Brain microvascular endothelial cell (primary cell): ENCODE data around the gene COL3A1.

ENCODE experiments used
- DNase-seq: peaks from one replicate; pipeline ENCODE4 v3.0.0-alpha.2; 2020
- H3K27ac ChIP-seq: fragments of 250-450 bp; sonication (Bioruptor Pico); 2 replicates; pipeline ENCODE4 v1.5.1; 2020; ENCODE audit warnings: mild to moderate bottlenecking, moderate library complexity
- H3K27me3 ChIP-seq: fragments of 250-450 bp; sonication (Bioruptor Pico); replicated peaks from 2 replicates; pipeline ENCODE4 v1.5.1; 2020; ENCODE audit warnings: mild to moderate bottlenecking
- H3K36me3 ChIP-seq: fragments of 250-450 bp; sonication (Bioruptor Pico); replicated peaks from 2 replicates; pipeline ENCODE4 v1.5.1; 2020; ENCODE audit warnings: mild to moderate bottlenecking
- H3K4me3 ChIP-seq: 2 replicates; pipeline ENCODE4 v1.5.1; 2011; ENCODE audit warnings: low read depth, mild to moderate bottlenecking, control low read depth, low read length, moderate library complexity
- in situ Hi-C: cut with HindIII; loops from 2 replicates; pipeline ENCODE4 v1.10.0; 2017; ENCODE audit warnings: low sequenced_read_pairs, low pct_ligation_motif_present
- TF ChIP-seq, protein P1 (sequence below): IDR thresholded peaks from 2 replicates; pipeline ENCODE4 v1.5.1; 2011; ENCODE audit warnings: low read depth, mild to moderate bottlenecking, moderate library complexity, low read length, control low read depth, inconsistent platforms; ENCODE audit errors: missing control alignments

COL3A1 gene

DNA sequence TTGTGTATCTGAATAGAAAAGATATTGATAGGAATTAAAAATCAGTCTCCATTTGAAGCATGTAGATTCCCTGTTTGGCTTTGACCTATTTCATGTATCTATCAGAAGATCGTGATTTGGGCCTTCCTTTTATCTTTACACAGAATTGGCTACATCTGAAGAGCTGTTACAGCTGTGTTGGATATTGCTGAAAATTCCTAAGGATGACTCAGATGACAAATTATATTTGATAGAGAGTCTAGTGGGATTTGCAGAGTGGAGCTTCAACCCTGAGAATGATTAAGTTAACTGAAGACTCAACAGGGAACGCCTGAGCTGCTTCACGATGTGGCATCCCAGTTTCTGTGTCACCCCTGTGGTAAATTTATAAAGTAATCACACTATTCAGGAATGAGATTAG, 4.9 kb upstream of the COL3A1 start:
- TF ChIP-seq, protein P1, sequence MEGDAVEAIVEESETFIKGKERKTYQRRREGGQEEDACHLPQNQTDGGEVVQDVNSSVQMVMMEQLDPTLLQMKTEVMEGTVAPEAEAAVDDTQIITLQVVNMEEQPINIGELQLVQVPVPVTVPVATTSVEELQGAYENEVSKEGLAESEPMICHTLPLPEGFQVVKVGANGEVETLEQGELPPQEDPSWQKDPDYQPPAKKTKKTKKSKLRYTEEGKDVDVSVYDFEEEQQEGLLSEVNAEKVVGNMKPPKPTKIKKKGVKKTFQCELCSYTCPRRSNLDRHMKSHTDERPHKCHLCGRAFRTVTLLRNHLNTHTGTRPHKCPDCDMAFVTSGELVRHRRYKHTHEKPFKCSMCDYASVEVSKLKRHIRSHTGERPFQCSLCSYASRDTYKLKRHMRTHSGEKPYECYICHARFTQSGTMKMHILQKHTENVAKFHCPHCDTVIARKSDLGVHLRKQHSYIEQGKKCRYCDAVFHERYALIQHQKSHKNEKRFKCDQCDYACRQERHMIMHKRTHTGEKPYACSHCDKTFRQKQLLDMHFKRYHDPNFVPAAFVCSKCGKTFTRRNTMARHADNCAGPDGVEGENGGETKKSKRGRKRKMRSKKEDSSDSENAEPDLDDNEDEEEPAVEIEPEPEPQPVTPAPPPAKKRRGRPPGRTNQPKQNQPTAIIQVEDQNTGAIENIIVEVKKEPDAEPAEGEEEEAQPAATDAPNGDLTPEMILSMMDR: no peak
- Histone ChIP-seq H3K27ac (no peak overlapping the region), H3K27me3 (no peaks in the 10 kb centered on the region), H3K4me3 (no peak overlapping the region), H3K36me3 (no peaks in the 10 kb centered on the region)
- in situ Hi-C loops: no loop called here
- DNase-seq: peak; percentile 53

GRCh38 chr2:188969651-188970050, 4.5 kb upstream of the COL3A1 start:
- Histone ChIP-seq H3K27me3 (no peaks in the 10 kb centered on the region), H3K36me3 (no peaks in the 10 kb centered on the region), H3K27ac (no peak overlapping the region), H3K4me3 (no peak overlapping the region)
- no peak for DNase-seq
- in situ Hi-C loops: no loop called here
- TF ChIP-seq, protein P1: no peak

DNA sequence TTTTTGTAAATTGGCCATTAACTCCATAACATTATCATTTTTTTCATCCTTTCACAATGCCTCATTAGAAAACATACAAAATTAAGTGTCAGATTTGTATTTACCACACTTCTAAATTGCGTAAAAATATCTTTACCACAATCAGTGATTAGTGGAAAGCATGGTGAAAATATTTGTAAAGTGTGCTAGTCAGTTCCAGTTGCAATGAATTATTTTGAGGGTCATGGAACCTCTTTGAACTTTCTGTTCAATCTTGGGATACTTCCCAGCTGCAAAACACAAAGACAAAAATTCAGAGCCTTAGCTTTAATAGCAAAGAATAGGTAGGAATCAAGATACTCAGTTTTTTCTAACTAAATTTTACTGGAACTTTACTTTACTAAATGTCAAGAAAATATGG, 4.0 kb upstream of the COL3A1 start:
- H3K36me3 ChIP-seq: no peaks in the 10 kb centered on the region
- no peak for DNase-seq
- H3K27me3 ChIP-seq: no peaks in the 10 kb centered on the region
- no peak overlapping the region for H3K27ac ChIP-seq
- TF ChIP-seq, protein P1: no peak
- H3K4me3 ChIP-seq: no peak overlapping the region
- in situ Hi-C loops: no loop called here

GRCh38 chr2:188971432-188971861, 2.7 kb upstream of the COL3A1 start:
- Histone ChIP-seq H3K27ac (no peak overlapping the region), H3K36me3 (no peaks in the 10 kb centered on the region), H3K27me3 (no peaks in the 10 kb centered on the region), H3K4me3 (no peak overlapping the region)
- TF ChIP-seq, protein P1: no peak
- in situ Hi-C loops: no loop called here
- no peak for DNase-seq

DNA sequence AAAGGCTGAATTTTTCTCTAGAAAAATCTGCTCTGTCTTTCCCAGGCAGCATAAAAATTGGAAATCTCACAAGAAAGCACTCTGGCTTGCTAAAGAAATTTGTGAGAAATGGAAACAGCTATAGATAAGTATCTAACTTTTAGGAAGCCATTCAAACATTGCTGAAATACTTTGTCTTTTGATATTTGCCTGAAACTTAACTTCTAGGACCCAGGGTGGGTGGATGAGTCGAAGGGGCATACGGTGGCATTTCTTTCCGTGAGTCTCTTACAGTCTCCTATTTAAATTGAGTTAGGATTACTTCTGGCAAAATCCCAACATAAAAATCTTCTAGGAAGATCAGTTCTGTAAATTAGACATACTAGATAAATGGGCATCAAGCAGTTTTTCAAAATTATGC, 532 bp upstream of the COL3A1 start:
- Histone ChIP-seq H3K36me3 (no peaks in the 10 kb centered on the region), H3K27me3 (no peaks in the 10 kb centered on the region), H3K4me3 (peak overlapping the region; percentile 67), H3K27ac (peak overlapping the region; percentile 78)
- DNase-seq: no peak
- TF ChIP-seq, protein P1: no peak
- in situ Hi-C loops: no loop called here

- in situ Hi-C loops: loop anchor here (25.0 kb wide), 1 partner anchor 438 kb away; no protein-coding TSS in a partner anchor
- TF ChIP-seq, protein P1: no peak
Observed at GRCh38 chr2:188975497-188976102, 1.4 kb downstream of the COL3A1 start.

More at GRCh38 chr2:188975497-188976102, 1.4 kb downstream of the COL3A1 start:
- DNase-seq: peak; percentile 88
- Histone ChIP-seq H3K4me3 (peak overlapping the region; percentile 67), H3K27me3 (no peaks in the 10 kb centered on the region), H3K27ac (peak overlapping the region; percentile 78), H3K36me3 (no peaks in the 10 kb centered on the region)
